Stimulated activated CD8-positive, alpha-beta memory T cell treated with anti-CD3 and anti-CD28 coated beads, Interleukin-7, amount 100 ng/mL, for 24 hours (primary cell): ENCODE measurements around the gene CYLD.

ENCODE experiments used
- DNase-seq: peaks from one replicate; pipeline ENCODE4 v3.0.0-alpha.2; 2020; ENCODE audit warnings: low read depth

Gene CYLD

DNA sequence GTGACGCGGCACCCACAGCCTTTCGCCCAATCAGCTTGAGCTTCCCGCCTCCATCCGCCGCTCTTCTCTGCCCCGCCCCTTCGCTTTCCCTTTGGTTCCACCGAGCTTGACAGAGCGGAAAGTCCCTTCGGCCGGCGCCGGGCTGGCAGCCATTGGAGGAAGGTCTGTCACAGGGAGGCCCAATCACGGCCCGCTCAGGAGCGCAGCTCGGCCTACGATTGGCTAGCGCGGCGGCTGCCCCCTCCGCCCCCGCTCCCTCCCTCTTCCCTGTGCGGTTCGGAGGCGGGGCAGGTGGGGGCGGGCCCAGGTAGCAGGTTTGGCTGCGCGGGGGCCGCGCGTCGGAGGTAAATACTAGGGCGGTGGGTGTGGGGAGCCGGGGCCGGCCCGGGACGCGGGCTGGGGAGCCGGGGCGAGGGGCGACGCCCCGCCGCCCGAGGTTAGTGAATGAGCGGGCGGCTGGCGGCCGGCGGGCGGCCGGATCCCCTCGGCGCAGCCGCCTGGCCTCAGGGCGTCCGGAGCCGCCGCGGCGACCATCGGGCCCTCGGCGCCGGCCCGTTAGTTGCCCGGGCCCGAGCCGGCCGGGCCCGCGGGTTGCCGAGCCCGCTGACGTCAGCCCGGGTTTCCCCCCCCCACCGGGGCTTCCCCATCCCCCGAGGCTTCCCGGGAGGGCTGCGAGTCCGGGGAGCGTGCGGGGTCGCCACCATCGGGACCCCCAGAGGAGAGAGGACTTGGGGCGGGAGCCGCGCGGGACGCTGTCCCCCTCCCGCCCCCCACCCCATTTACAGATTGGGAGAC, at the start of gene CYLD:
Gene CYLD (plus strand): TSS at position 306 of the 795 bp plus-strand sequence. CDS start 7,613 bp downstream, outside the sequence.
- DNase-seq: peak; percentile 97

DNA sequence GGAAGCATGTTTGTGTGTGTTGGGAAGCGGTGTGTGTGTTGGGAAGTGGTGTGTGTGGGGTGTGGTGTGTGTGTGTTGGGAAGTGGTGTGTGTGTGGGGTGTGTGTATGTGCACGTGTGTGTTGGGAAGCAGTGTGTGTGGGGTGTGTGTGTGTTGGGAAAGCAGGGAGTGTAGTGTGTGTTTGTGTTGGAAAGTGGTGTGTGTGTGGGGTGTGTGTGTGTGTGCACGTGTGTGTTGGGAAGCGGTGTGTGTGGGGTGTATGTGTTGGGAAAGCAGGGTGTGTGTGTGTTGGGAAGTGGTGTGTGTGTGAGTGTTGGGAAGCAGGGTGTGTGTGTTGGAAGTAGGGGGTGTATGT, 49.3 kb upstream of the CYLD start:
- DNase-seq: no peak

- DNase-seq: no peak
Measured at GRCh38 chr16:50692999-50693781, 48.7 kb upstream of the CYLD start, which contains the start of gene NOD2. Gene NOD2 (plus strand): TSS chr16:50693606. CDS start chr16:50699496, 5,890 bp downstream.

- DNase-seq: no peak
Measured at GRCh38 chr16:50694206-50694605, 47.7 kb upstream of the CYLD start.

GRCh38 chr16:50695017-50696000, 46.6 kb upstream of the CYLD start:
- no peak for DNase-seq

- no peak for DNase-seq
Measured at GRCh38 chr16:50696126-50696525, 45.8 kb upstream of the CYLD start.

DNA sequence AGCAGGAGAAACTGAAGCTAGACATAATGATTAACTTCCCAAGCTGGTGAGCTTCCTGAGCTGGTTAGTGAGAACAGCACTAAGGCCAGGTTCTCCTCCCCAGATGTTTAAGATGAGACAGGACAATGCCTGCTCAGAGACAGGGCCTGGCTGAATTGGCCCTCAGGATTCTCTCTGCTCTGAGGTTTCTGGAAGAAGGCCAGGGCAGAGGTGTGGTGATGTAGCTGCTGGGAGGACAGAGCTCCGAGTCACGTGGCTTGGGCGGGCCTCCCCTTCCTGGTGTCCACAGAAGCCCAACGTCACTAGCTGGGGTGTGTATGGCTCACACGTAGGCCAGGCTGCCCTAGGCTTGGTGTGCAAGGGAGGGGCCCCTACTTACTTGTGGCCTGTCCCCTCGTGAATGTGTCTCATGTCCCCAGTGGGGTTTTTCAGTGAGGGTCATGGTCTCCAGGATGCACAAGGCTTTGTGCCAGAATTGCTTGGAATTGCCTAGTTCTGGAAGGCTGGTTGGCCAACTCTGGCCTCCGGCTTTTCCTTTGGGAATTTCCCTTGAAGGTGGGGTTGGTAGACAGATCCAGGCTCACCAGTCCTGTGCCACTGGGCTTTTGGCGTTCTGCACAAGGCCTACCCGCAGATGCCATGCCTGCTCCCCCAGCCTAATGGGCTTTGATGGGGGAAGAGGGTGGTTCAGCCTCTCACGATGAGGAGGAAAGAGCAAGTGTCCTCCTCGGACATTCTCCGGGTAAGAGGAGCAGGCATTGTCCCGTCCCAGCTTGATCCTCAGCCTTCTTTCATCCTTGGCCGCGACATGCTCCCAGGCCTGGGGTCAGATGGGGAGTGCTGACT, 45.1 kb upstream of the CYLD start:
- no peak for DNase-seq

DNA sequence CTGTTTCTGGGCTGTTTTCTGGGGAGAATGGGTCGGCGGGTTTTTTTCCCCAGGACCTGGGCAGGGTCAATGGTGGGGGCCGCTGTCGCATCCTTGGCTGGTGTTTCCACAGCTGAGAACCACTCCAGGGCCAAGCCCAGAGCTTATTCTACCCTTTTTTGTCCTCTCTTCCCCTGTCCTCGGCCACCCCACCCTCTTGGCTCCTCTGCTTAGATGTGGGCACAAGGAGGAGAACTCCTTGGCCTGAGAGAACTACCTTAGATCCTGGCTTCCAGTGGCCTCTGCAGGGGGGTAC, 44.5 kb upstream of the CYLD start:
- no peak for DNase-seq

GRCh38 chr16:50697881-50698767, 43.8 kb upstream of the CYLD start:
- no peak for DNase-seq

- no peak for DNase-seq
Measured at GRCh38 chr16:50699326-50700159, 42.3 kb upstream of the CYLD start.

DNA sequence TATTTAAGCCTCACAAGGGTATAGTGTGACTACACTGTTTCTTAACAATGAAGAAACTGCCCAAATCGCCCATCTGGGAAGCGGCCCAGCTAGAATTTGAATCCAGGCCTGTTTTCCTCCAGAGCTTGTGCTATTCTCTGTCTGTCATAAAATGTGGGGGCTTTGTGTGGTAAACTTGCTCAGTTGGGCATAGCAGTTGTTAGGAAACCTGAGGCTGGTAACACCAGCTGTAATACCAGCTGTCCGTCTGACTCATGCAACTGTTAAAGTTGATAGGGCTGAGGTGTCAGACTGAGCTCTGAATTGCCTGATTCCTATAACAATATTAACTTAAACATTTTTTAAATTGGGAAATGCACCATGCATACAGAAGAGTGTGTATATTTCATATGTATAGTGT, 39.2 kb upstream of the CYLD start:
- no peak for DNase-seq

DNA sequence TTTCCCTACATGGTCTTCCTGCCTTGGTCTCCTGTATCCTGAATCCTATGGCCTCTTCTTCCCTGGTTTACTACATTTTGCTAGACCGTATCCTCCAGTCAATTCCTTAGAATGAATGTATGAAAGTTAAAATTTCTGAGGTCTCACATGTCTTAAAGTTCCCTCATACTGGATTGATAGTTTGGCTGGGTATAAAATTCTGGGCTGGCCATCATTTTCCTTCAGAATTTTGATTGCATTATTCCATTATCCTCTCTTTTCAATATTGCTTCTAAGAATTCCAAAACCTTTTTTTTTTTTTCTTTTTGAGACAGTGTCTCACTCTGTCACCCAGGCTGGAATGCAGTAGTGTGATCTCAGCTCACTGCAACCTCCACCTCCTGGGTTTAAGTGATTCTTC, 37.6 kb upstream of the CYLD start:
- DNase-seq: no peak

- DNase-seq: no peak
Measured at GRCh38 chr16:50705436-50706110, 36.3 kb upstream of the CYLD start.

- no peak for DNase-seq
Measured at GRCh38 chr16:50706250-50706649, 35.6 kb upstream of the CYLD start.

DNA sequence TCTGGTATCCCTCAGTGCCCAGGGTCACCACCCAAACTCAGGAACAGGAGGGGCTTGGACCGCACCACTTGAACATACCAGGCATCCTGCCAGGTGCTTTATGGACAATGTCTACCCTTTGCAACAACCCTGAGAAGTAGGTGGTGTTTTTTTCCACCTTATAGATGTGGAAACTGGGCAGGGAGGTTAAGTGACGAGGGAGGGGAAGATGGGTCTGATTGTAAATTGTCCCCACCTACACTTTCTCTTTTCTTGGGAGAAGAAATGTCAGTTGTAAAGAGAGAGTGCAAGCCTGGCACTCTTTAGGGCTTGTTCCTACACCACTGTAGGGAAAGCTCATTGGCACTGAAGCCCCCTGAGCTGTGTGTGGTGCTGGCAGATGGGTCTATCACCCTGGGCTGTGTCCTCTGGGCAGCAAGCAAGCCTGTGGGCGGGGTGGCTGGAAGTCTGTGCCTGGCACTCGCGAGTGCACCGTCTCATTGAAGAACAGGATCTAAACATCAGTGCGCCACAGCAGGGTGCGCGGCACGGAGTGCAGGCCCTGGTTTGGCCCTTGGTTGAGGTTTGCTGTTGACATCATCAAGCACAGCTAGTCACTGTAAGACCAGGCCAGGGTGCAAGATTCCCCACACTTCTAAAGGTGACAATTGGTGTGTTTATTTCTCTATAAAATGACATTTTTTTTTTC, 33.4 kb upstream of the CYLD start:
- no peak for DNase-seq

- no peak for DNase-seq
Measured at GRCh38 chr16:50709061-50709684, 32.7 kb upstream of the CYLD start.

- no peak for DNase-seq
Measured at GRCh38 chr16:50709980-50710379, 31.9 kb upstream of the CYLD start.

DNA sequence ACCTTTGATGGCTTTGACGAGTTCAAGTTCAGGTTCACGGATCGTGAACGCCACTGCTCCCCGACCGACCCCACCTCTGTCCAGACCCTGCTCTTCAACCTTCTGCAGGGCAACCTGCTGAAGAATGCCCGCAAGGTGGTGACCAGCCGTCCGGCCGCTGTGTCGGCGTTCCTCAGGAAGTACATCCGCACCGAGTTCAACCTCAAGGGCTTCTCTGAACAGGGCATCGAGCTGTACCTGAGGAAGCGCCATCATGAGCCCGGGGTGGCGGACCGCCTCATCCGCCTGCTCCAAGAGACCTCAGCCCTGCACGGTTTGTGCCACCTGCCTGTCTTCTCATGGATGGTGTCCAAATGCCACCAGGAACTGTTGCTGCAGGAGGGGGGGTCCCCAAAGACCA, 30.8 kb upstream of the CYLD start:
- no peak for DNase-seq
